ENCODE measurements around the gene ACBD4. TPM values are rescaled to one million over a fixed set of nuclear protein-coding genes. Genes with fewer than 3 reads are reported as not detected.

Gene ACBD4
- total RNA-seq, 2 donors from 2014 or later: 18.8 to 23.3 TPM

DNA sequence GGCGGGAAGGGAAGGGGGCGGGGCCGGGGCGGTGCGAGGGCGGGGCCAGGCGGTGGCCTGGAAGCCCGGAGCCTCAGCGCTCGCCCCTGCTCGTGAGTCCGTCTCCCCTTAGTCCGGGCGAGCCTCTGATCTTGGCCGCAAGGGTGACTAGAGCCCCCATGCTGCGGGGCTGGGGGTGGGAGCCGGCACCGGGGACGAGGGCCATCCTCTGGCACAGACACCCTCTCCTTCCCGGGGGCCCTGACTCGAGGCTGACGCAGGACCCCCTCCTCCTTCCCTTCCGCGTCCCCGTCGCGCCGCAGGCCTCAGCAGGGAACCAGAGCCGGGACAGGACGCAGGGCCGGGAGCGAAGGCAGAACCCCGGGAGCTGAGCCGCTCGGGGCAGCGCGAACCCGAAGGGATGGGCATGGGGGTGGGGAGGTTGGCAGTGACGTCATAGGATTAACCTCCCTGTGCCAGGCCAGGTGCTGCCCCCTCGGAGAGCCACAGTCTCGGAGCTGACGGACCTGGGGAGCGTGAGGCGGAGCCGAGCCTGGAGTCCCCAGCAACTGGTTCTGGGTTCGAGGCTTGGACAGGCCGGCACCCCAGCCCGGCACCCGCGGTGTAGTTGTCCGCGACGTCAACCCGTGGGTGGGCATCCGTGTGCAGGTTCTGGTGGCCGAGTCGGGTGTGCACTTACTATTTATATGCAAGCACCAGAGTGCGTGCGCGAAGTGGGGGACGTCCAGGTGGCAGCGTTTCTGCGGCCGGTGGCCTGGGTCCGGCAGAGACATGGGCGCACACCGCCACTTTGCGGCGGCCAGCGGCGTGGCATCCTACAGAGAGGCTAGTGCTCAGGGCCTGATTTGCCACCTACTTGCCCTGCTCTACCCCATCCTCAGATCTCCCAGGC lies 2.7 kb upstream of the ACBD4 start:
- Histone ChIP-seq H3K36me3 (no peaks in the 10 kb centered on the region), H3K4me1 (replicated peaks) (peaks cover 11% of the 10 kb centered on the region), H3K27me3 (replicated peaks; ENCODE audit: insufficient read depth) (no peaks in the 10 kb centered on the region), H3K4me3 (peak overlapping the region; percentile 58 to 86), H3K27ac (peak overlapping the region; percentile 97 to 98), H3K9me3 (no peaks in the 10 kb centered on the region)
- TF ChIP-seq, protein P1, sequence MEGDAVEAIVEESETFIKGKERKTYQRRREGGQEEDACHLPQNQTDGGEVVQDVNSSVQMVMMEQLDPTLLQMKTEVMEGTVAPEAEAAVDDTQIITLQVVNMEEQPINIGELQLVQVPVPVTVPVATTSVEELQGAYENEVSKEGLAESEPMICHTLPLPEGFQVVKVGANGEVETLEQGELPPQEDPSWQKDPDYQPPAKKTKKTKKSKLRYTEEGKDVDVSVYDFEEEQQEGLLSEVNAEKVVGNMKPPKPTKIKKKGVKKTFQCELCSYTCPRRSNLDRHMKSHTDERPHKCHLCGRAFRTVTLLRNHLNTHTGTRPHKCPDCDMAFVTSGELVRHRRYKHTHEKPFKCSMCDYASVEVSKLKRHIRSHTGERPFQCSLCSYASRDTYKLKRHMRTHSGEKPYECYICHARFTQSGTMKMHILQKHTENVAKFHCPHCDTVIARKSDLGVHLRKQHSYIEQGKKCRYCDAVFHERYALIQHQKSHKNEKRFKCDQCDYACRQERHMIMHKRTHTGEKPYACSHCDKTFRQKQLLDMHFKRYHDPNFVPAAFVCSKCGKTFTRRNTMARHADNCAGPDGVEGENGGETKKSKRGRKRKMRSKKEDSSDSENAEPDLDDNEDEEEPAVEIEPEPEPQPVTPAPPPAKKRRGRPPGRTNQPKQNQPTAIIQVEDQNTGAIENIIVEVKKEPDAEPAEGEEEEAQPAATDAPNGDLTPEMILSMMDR (IDR thresholded peaks at IDR 0.05): peak; percentile 51 to 95 (median 76)
- peak; percentile 53 for TF ChIP-seq POLR2A (IDR thresholded peaks at IDR 0.05)
- peak; percentile 68 for TF ChIP-seq POLR2AphosphoS5 (IDR thresholded peaks at IDR 0.05)
- intact Hi-C loops (cut with DNase I): loop anchor here (2.0 to 5.0 kb wide), 3 partner anchors 41 to 356 kb away; no protein-coding TSS in a partner anchor
- peak; percentile 85 for DNase-seq (ENCODE audit: low spot score)
- WGBS: 1% methylated on average over 34 of the region's 71 CpGs

- H3K4me3 ChIP-seq: peak overlapping the region; percentile 50 to 67
- H3K27ac ChIP-seq: peak overlapping the region; percentile 49 to 82
- DNase-seq (ENCODE audit: low spot score): no peak
- 46% methylated on average over 21 of the region's 21 CpGs for WGBS
- no peak for TF ChIP-seq POLR2AphosphoS5 (IDR thresholded peaks at IDR 0.05)
- no peak for TF ChIP-seq POLR2A (IDR thresholded peaks at IDR 0.05)
- TF ChIP-seq, protein P1 (IDR thresholded peaks at IDR 0.05): no peak
- H3K27me3 ChIP-seq (replicated peaks; ENCODE audit: insufficient read depth): no peaks in the 10 kb centered on the region
- H3K36me3 ChIP-seq: no peaks in the 10 kb centered on the region
- H3K4me1 ChIP-seq (replicated peaks): peaks cover 6% of the 10 kb centered on the region
- no peaks in the 10 kb centered on the region for H3K9me3 ChIP-seq
- intact Hi-C loops (cut with DNase I): loop anchor here (1.0 kb wide), 1 partner anchor 61 kb away; no protein-coding TSS in a partner anchor
These were observed 698 bp downstream of the ACBD4 start for GRCh38 chr17:45135978-45136791.

DNA sequence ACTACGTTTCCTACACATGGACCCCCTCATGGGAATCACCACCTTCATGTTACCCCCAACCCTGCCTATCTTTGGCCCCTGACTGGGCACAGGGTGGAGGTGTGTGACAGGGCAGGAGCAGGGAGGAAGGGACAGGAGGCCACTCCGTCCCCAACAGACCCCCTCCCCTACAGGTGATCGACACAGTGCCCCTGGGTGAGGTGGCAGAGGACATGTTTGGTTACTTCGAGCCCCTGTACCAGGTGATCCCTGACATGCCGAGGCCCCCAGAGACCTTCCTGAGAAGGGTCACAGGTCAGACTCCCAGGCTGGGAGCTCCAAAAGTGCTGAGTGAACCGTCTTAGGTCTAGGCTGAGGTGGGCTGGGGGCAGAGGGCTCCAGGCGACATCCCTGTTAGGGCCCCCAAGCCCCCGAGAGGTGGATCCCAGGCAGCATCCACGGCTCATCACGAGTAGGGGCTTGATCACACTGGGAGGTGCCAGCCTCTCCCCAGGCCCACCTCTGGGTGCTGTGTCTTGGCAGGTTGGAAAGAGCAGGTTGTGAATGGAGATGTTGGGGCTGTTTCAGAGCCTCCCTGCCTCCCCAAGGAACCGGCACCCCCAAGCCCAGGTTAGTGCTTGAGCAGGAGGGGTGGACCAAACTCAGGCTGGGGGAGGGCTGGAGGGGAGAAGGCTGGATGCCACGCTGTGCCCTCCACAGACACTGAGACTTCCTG lies 1.5 kb downstream of the ACBD4 start:
- TF ChIP-seq POLR2A (IDR thresholded peaks at IDR 0.05) (no peak), POLR2AphosphoS5 (IDR thresholded peaks at IDR 0.05) (no peak)
- TF ChIP-seq, protein P1 (IDR thresholded peaks at IDR 0.05): no peak
- no peaks in the 10 kb centered on the region for H3K9me3 ChIP-seq
- H3K4me3 ChIP-seq: no peak overlapping the region
- 83% methylated on average over 12 of the region's 12 CpGs for WGBS
- DNase-seq (ENCODE audit: low spot score): no peak
- intact Hi-C loops (cut with DNase I): no loop called here
- peaks cover 6% of the 10 kb centered on the region for H3K4me1 ChIP-seq (replicated peaks)
- no peaks in the 10 kb centered on the region for H3K27me3 ChIP-seq (replicated peaks; ENCODE audit: insufficient read depth)
- H3K36me3 ChIP-seq: no peaks in the 10 kb centered on the region
- no peak overlapping the region for H3K27ac ChIP-seq

DNA sequence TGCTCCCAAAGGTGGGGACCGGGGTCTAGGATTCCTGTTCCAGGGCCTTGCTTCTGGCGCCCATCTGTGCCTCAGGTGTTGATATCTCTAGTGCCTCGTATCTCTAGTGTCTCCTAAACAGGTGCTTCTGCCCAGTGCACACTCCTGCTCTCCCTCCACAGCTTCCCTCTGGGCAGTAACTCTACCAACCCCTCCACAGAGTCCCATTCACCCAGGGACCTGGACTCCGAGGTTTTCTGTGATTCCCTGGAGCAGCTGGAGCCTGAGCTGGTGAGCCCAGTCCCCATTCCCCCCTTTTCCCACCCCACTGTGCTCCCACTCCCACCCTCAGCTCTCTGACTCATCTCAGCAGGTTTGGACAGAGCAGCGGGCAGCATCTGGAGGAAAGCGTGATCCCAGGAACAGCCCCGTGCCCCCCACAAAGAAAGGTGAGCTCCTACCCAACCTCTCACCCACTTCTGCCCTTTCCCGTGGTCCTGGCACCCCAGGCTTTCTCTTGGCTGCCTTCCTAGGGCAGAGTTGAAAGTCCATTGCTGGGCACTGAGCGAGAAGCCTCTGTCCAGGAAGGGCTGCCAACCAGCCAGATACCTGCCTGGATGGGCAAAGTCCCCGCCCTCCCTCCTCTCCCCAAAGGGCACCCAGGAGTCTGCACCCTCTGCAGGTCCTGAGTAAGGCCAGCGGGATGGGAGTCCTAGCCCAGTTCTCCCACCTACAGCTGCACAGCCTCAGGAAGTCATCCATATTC lies 2.2 kb downstream of the ACBD4 start:
- TF ChIP-seq POLR2AphosphoS5 (IDR thresholded peaks at IDR 0.05): no peak
- no peak for TF ChIP-seq POLR2A (IDR thresholded peaks at IDR 0.05)
- TF ChIP-seq, protein P1 (IDR thresholded peaks at IDR 0.05): no peak
- Histone ChIP-seq H3K4me3 (no peak overlapping the region), H3K4me1 (replicated peaks) (peaks cover 6% of the 10 kb centered on the region), H3K36me3 (no peaks in the 10 kb centered on the region), H3K27me3 (replicated peaks; ENCODE audit: insufficient read depth) (no peaks in the 10 kb centered on the region), H3K9me3 (no peaks in the 10 kb centered on the region), H3K27ac (no peak overlapping the region)
- DNase-seq (ENCODE audit: low spot score): no peak
- 81% methylated on average over 11 of the region's 11 CpGs for WGBS
- intact Hi-C loops (cut with DNase I): no loop called here

Measured in prostate gland (tissue), 2 donors.